Measurements from ENCODE around the gene SLC9A3. TPM values are rescaled to one million over a fixed set of nuclear protein-coding genes. Genes with fewer than 3 reads are reported as not detected.

The SLC9A3 gene
- total RNA-seq, 1 donor from 2014 or later: 1.6 TPM

DNA sequence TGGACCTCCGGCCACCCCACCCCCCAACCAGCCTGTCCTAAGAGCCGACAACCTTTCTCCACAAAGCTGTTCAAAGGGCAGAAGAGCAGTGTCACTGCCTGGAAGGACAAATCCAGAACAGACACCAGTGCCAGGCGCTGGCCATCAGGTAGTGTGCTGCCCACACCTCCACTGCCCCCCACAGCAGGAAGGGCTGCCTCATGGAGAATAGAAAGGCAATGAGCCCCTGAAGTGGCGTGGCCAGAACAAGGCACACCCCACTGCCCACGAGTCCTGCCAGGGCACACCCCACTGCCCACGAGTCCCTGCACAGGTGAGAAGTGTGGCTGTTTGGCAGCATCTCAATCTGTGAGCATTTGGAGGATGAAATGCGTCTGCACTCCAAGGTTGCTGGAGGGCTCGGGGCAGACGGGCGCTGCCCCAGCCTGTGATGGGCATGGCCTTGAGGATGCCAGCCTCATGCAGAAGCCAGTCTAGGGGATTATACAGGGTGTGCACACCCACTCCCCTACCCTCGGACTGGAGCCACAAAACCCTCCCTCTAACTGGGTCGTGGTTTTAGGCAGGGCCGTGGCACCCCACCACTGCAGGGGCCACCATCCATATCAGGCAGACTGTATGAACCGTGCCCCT, 2.3 kb upstream of the SLC9A3 start:
- Histone ChIP-seq H3K9ac (ENCODE audit: low read depth in 1 of 3, low read length in 3 of 3) (no peak overlapping the region), H3K4me3 (ENCODE audit: low read length in 3 of 3) (no peak overlapping the region), H3K4me1 (ENCODE audit: control insufficient read depth in 3 of 3, insufficient read depth in 3 of 3, low read length in 3 of 3) (peaks cover 0 to 12% (median 0%) of the 10 kb centered on the region in 3 donors), H3K27ac (ENCODE audit: low read depth, low read length) (no peak overlapping the region), H3K27me3 (ENCODE audit: control insufficient read depth in 3 of 3, insufficient read depth in 3 of 3, low read length in 3 of 3) (peaks cover 80% of the 10 kb centered on the region in 3 donors), H3K36me3 (ENCODE audit: control insufficient read depth in 3 of 3, insufficient read depth in 3 of 3, low read length in 3 of 3) (no peaks in the 10 kb centered on the region), H3K9me3 (ENCODE audit: control insufficient read depth in 3 of 3, low read length in 3 of 3) (no peaks in the 10 kb centered on the region)

DNA sequence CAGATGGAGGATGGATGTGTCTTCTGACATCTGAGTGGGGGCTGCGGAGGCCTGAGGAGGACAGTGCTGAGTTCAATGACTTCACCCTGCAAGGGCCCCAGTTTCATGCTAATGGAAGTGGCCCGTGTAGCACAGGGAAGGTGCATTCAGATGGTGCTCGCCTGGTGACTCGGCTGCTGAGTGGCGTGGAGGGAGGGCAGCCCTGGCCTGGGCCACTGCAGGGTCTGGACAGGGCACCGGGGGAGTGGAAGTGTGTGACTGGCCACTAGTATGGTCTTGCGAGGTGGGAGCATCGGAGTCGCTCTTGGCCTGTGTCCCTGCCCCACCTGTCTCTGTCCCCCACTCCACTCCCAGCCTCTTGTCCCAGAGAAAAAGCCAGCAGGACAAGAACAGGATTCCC, 1.7 kb upstream of the SLC9A3 start:
- Histone ChIP-seq H3K4me1 (ENCODE audit: control insufficient read depth in 3 of 3, insufficient read depth in 3 of 3, low read length in 3 of 3) (peaks cover 0 to 7% (median 0%) of the 10 kb centered on the region in 3 donors), H3K9me3 (ENCODE audit: control insufficient read depth in 3 of 3, low read length in 3 of 3) (no peaks in the 10 kb centered on the region), H3K9ac (ENCODE audit: low read depth in 1 of 3, low read length in 3 of 3) (no peak overlapping the region), H3K27ac (ENCODE audit: low read depth, low read length) (no peak overlapping the region), H3K4me3 (ENCODE audit: low read length in 3 of 3) (no peak overlapping the region), H3K36me3 (ENCODE audit: control insufficient read depth in 3 of 3, insufficient read depth in 3 of 3, low read length in 3 of 3) (no peaks in the 10 kb centered on the region), H3K27me3 (ENCODE audit: control insufficient read depth in 3 of 3, insufficient read depth in 3 of 3, low read length in 3 of 3) (peaks cover 80% of the 10 kb centered on the region in 3 donors)

- no peaks in the 10 kb centered on the region for H3K9me3 ChIP-seq (ENCODE audit: control insufficient read depth in 3 of 3, low read length in 3 of 3)
- no peak overlapping the region for H3K9ac ChIP-seq (ENCODE audit: low read depth in 1 of 3, low read length in 3 of 3)
- no peak overlapping the region for H3K4me3 ChIP-seq (ENCODE audit: low read length in 3 of 3)
- H3K4me1 ChIP-seq (ENCODE audit: control insufficient read depth in 3 of 3, insufficient read depth in 3 of 3, low read length in 3 of 3): peaks cover 0 to 4% (median 0%) of the 10 kb centered on the region in 3 donors
- peaks cover 80% of the 10 kb centered on the region in 3 donors for H3K27me3 ChIP-seq (ENCODE audit: control insufficient read depth in 3 of 3, insufficient read depth in 3 of 3, low read length in 3 of 3)
- H3K36me3 ChIP-seq (ENCODE audit: control insufficient read depth in 3 of 3, insufficient read depth in 3 of 3, low read length in 3 of 3): no peaks in the 10 kb centered on the region
- no peak overlapping the region for H3K27ac ChIP-seq (ENCODE audit: low read depth, low read length)
These were observed 918 bp upstream of the SLC9A3 start for GRCh38 chr5:524973-525761.

- no peak overlapping the region for H3K27ac ChIP-seq (ENCODE audit: low read depth, low read length)
- no peaks in the 10 kb centered on the region for H3K9me3 ChIP-seq (ENCODE audit: control insufficient read depth in 3 of 3, low read length in 3 of 3)
- peaks cover 0 to 4% (median 0%) of the 10 kb centered on the region in 3 donors for H3K4me1 ChIP-seq (ENCODE audit: control insufficient read depth in 3 of 3, insufficient read depth in 3 of 3, low read length in 3 of 3)
- H3K4me3 ChIP-seq (ENCODE audit: low read length in 3 of 3): no peak overlapping the region
- peaks cover 78 to 85% (median 80%) of the 10 kb centered on the region in 3 donors for H3K27me3 ChIP-seq (ENCODE audit: control insufficient read depth in 3 of 3, insufficient read depth in 3 of 3, low read length in 3 of 3)
- no peak overlapping the region for H3K9ac ChIP-seq (ENCODE audit: low read depth in 1 of 3, low read length in 3 of 3)
- H3K36me3 ChIP-seq (ENCODE audit: control insufficient read depth in 3 of 3, insufficient read depth in 3 of 3, low read length in 3 of 3): no peaks in the 10 kb centered on the region
These were observed 617 bp downstream of the SLC9A3 start for GRCh38 chr5:523441-524222.

DNA sequence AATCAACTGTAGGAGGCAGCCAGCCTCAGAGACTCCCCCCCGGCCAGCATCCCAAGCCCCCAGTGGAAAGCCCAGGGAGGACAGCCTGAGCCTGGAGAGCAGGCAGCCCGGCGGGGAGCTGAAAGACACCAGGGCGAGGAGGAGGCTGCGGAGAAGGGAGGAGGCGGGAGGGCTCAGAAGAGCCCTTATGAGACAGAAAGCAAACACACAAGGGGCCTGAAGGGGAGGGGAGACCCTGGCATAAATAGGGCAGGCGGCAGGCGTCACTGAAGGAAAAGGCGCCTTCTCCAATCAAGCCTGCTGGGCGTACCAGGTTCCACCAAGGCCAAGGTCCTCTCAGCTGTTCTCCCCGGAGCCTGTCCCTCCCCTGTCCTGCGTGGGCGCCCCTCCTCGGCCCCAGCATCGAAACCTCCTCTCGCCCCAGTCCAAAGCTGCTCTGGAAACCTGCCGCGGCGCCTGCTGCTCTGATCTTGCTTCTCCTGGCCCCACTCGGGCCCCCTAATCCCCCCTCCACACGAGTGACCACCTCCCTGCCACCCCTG, 1.3 kb downstream of the SLC9A3 start:
- Histone ChIP-seq H3K4me3 (ENCODE audit: low read length in 3 of 3) (no peak overlapping the region), H3K36me3 (ENCODE audit: control insufficient read depth in 3 of 3, insufficient read depth in 3 of 3, low read length in 3 of 3) (no peaks in the 10 kb centered on the region), H3K9ac (ENCODE audit: low read depth in 1 of 3, low read length in 3 of 3) (no peak overlapping the region), H3K27ac (ENCODE audit: low read depth, low read length) (no peak overlapping the region), H3K4me1 (ENCODE audit: control insufficient read depth in 3 of 3, insufficient read depth in 3 of 3, low read length in 3 of 3) (peaks cover 0 to 4% (median 0%) of the 10 kb centered on the region in 3 donors), H3K27me3 (ENCODE audit: control insufficient read depth in 3 of 3, insufficient read depth in 3 of 3, low read length in 3 of 3) (peaks cover 84 to 91% (median 86%) of the 10 kb centered on the region in 3 donors), H3K9me3 (ENCODE audit: control insufficient read depth in 3 of 3, low read length in 3 of 3) (no peaks in the 10 kb centered on the region)

- Histone ChIP-seq H3K27ac (ENCODE audit: low read depth, low read length) (no peak overlapping the region), H3K36me3 (ENCODE audit: control insufficient read depth in 3 of 3, insufficient read depth in 3 of 3, low read length in 3 of 3) (no peaks in the 10 kb centered on the region), H3K27me3 (ENCODE audit: control insufficient read depth in 3 of 3, insufficient read depth in 3 of 3, low read length in 3 of 3) (peaks cover 83 to 88% (median 84%) of the 10 kb centered on the region in 3 donors), H3K4me1 (ENCODE audit: control insufficient read depth in 3 of 3, insufficient read depth in 3 of 3, low read length in 3 of 3) (peaks cover 0 to 4% (median 0%) of the 10 kb centered on the region in 3 donors), H3K4me3 (ENCODE audit: low read length in 3 of 3) (no peak overlapping the region), H3K9ac (ENCODE audit: low read depth in 1 of 3, low read length in 3 of 3) (no peak overlapping the region), H3K9me3 (ENCODE audit: control insufficient read depth in 3 of 3, low read length in 3 of 3) (no peaks in the 10 kb centered on the region)
These were observed 2.1 kb downstream of the SLC9A3 start for GRCh38 chr5:522116-522515.

GRCh38 chr5:521680-522079, 2.6 kb downstream of the SLC9A3 start:
- Histone ChIP-seq H3K4me1 (ENCODE audit: control insufficient read depth in 3 of 3, insufficient read depth in 3 of 3, low read length in 3 of 3) (peaks cover 0 to 4% (median 0%) of the 10 kb centered on the region in 3 donors), H3K36me3 (ENCODE audit: control insufficient read depth in 3 of 3, insufficient read depth in 3 of 3, low read length in 3 of 3) (no peaks in the 10 kb centered on the region), H3K27ac (ENCODE audit: low read depth, low read length) (no peak overlapping the region), H3K9ac (ENCODE audit: low read depth in 1 of 3, low read length in 3 of 3) (no peak overlapping the region), H3K4me3 (ENCODE audit: low read length in 3 of 3) (no peak overlapping the region), H3K9me3 (ENCODE audit: control insufficient read depth in 3 of 3, low read length in 3 of 3) (no peaks in the 10 kb centered on the region), H3K27me3 (ENCODE audit: control insufficient read depth in 3 of 3, insufficient read depth in 3 of 3, low read length in 3 of 3) (peaks cover 83 to 86% (median 84%) of the 10 kb centered on the region in 3 donors)

- H3K9me3 ChIP-seq (ENCODE audit: control insufficient read depth in 3 of 3, low read length in 3 of 3): no peaks in the 10 kb centered on the region
- H3K4me3 ChIP-seq (ENCODE audit: low read length in 3 of 3): no peak overlapping the region
- no peak overlapping the region for H3K27ac ChIP-seq (ENCODE audit: low read depth, low read length)
- H3K9ac ChIP-seq (ENCODE audit: low read depth in 1 of 3, low read length in 3 of 3): no peak overlapping the region
- no peaks in the 10 kb centered on the region for H3K36me3 ChIP-seq (ENCODE audit: control insufficient read depth in 3 of 3, insufficient read depth in 3 of 3, low read length in 3 of 3)
- H3K27me3 ChIP-seq (ENCODE audit: control insufficient read depth in 3 of 3, insufficient read depth in 3 of 3, low read length in 3 of 3): peaks cover 75 to 85% (median 83%) of the 10 kb centered on the region in 3 donors
- peaks cover 0 to 4% (median 0%) of the 10 kb centered on the region in 3 donors for H3K4me1 ChIP-seq (ENCODE audit: control insufficient read depth in 3 of 3, insufficient read depth in 3 of 3, low read length in 3 of 3)
These were observed 3.4 kb downstream of the SLC9A3 start for GRCh38 chr5:520850-521226.

GRCh38 chr5:520196-520849, 3.9 kb downstream of the SLC9A3 start:
- H3K27ac ChIP-seq (ENCODE audit: low read depth, low read length): no peak overlapping the region
- peaks cover 0 to 4% (median 0%) of the 10 kb centered on the region in 3 donors for H3K4me1 ChIP-seq (ENCODE audit: control insufficient read depth in 3 of 3, insufficient read depth in 3 of 3, low read length in 3 of 3)
- no peaks in the 10 kb centered on the region for H3K36me3 ChIP-seq (ENCODE audit: control insufficient read depth in 3 of 3, insufficient read depth in 3 of 3, low read length in 3 of 3)
- H3K9me3 ChIP-seq (ENCODE audit: control insufficient read depth in 3 of 3, low read length in 3 of 3): no peaks in the 10 kb centered on the region
- H3K4me3 ChIP-seq (ENCODE audit: low read length in 3 of 3): no peak overlapping the region
- peaks cover 71 to 82% (median 80%) of the 10 kb centered on the region in 3 donors for H3K27me3 ChIP-seq (ENCODE audit: control insufficient read depth in 3 of 3, insufficient read depth in 3 of 3, low read length in 3 of 3)
- H3K9ac ChIP-seq (ENCODE audit: low read depth in 1 of 3, low read length in 3 of 3): no peak overlapping the region

All from skeletal muscle tissue (tissue), 4 donors.